Stomach smooth muscle (tissue), 2 donors: ENCODE data around the gene NPFF.
A peak's percentile ranks its signal among the peaks of the same experiment; 100 is the strongest.
"Not testable (repeated sequence)": the region's sequence is repeated elsewhere in the genome, so short reads cannot be mapped to it uniquely, and the experiment has no call there.

ENCODE experiments used
- H3K27ac ChIP-seq: one replicate; pipeline ENCODE4 v1.7.0; 2013; ENCODE audit warnings: mild to moderate bottlenecking, low read length, inconsistent platforms
- H3K27me3 ChIP-seq, 2 donors: one replicate each; pipeline ENCODE4 v1.7.0; 2013; ENCODE audit warnings: low read length in 2 of 2; ENCODE audit not compliant: insufficient read depth in 2 of 2, control insufficient read depth in 1 of 2
- H3K36me3 ChIP-seq, 2 donors: one replicate each; pipeline ENCODE4 v1.7.0; 2013; ENCODE audit warnings: low read length in 2 of 2; ENCODE audit not compliant: control insufficient read depth in 2 of 2, insufficient read depth in 2 of 2
- H3K4me1 ChIP-seq: one replicate; pipeline ENCODE4 v1.7.0; 2013; ENCODE audit warnings: low read length; ENCODE audit not compliant: control insufficient read depth, insufficient read depth
- H3K4me3 ChIP-seq, 2 donors: one replicate each; pipeline ENCODE4 v1.7.0; 2013; ENCODE audit warnings: low read length in 2 of 2
- H3K9ac ChIP-seq, 2 donors: one replicate each; pipeline ENCODE4 v1.7.0; 2013; ENCODE audit warnings: low read length in 2 of 2, mild to moderate bottlenecking in 1 of 2
- H3K9me3 ChIP-seq, 2 donors: one replicate each; pipeline ENCODE4 v1.7.0; 2013; ENCODE audit warnings: low read length in 2 of 2; ENCODE audit not compliant: control insufficient read depth in 2 of 2
- donor health status: healthy.
- donor health status: Pancreatic carcinoma.

Gene NPFF, protein sequence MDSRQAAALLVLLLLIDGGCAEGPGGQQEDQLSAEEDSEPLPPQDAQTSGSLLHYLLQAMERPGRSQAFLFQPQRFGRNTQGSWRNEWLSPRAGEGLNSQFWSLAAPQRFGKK

GRCh38 chr12:53506881-53507602 is at the start of gene NPFF:
NPFF (minus strand) TSS chr12:53507484; CDS start chr12:53507474, 10 bp downstream.
- Histone ChIP-seq H3K36me3 (peaks cover 25 to 35% of the 10 kb centered on the region in 2 donors), H3K27ac (no peak within 1 kb of the TSS), H3K27me3 (no peaks in the 10 kb centered on the region), H3K9me3 (no peaks in the 10 kb centered on the region), H3K4me3 (no peak within 1 kb of the TSS), H3K4me1 (peaks cover 12% of the 10 kb centered on the region), H3K9ac (no peak within 1 kb of the TSS)

- no peak overlapping the region for H3K9ac ChIP-seq
Measured at GRCh38 chr12:53552361-53553327, 45.4 kb upstream of the NPFF start.

GRCh38 chr12:53551889-53552291 is 44.6 kb upstream of the NPFF start:
- Histone ChIP-seq H3K27me3 (no peaks in the 10 kb centered on the region), H3K4me1 (no peaks in the 10 kb centered on the region), H3K4me3 (no peak overlapping the region), H3K9ac (no peak overlapping the region), H3K36me3 (peaks cover 2 to 3% of the 10 kb centered on the region in 2 donors), H3K9me3 (no peaks in the 10 kb centered on the region), H3K27ac (peak overlapping the region; percentile 37)

More at GRCh38 chr12:53552361-53553327, 45.4 kb upstream of the NPFF start:
- Histone ChIP-seq H3K27ac (peak overlapping the region; percentile 37), H3K4me1 (peaks cover 5% of the 10 kb centered on the region), H3K9me3 (no peaks in the 10 kb centered on the region), H3K27me3 (no peaks in the 10 kb centered on the region), H3K4me3 (no peak overlapping the region), H3K36me3 (peaks cover 2 to 3% of the 10 kb centered on the region in 2 donors)

DNA sequence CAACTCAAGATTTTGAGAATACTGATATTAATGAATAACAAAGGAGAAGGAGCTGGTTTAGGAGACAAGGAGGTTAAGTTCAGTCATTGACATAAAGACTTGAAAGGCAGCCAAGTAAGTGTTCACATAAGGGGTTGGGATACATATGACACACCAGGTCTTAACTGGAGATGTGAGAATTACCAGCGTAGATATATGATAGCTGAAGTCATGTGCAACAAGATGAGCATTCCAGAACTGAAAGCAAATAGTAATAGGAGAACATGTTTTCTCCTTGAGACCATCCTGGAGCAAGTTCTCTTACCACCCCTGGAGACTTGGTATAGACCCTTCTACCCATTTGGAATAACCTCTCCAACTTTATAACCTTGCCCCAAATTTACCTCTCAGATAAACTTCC is 43.3 kb upstream of the NPFF start:
- Histone ChIP-seq H3K9ac (no peak overlapping the region), H3K27me3 (no peaks in the 10 kb centered on the region), H3K27ac (peak overlapping the region; percentile 46), H3K4me3 (no peak overlapping the region), H3K9me3 (no peaks in the 10 kb centered on the region), H3K4me1 (no peaks in the 10 kb centered on the region), H3K36me3 (peaks cover 2 to 3% of the 10 kb centered on the region in 2 donors)

GRCh38 chr12:53550131-53550530 is 42.8 kb upstream of the NPFF start:
- not testable (repeated sequence) for H3K27ac ChIP-seq, H3K27me3 ChIP-seq, H3K9me3 ChIP-seq, H3K9ac ChIP-seq, H3K4me1 ChIP-seq, H3K36me3 ChIP-seq, H3K4me3 ChIP-seq

DNA sequence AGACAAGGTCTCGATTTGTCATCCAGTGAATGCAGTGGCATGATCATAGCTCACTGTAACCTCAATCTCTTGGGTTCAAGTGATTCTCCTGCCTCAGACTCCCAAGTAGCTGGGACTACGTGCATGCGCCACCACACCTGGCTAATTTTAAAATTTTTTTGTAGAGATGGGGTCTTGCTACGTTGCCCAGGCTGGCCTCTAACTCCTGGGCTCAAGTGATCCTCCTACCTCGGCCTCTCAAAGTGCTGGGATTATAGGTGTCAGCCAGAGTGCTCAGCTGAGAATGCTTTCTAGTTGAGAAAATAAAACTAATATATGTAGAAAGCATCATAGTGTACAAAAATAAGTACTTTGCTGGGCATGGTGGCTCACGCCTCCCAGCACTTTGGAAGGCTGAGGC is 41.1 kb upstream of the NPFF start:
- H3K4me3 ChIP-seq, H3K9ac ChIP-seq, H3K9me3 ChIP-seq, H3K36me3 ChIP-seq, H3K27ac ChIP-seq, H3K27me3 ChIP-seq, H3K4me1 ChIP-seq: not testable (repeated sequence)

GRCh38 chr12:53543539-53543938 is 36.3 kb upstream of the NPFF start:
- Histone ChIP-seq H3K27me3 (no peaks in the 10 kb centered on the region), H3K9ac (peak overlapping the region; percentile 57 to 64), H3K27ac (peak overlapping the region; percentile 25), H3K36me3 (peaks cover 14 to 20% of the 10 kb centered on the region in 2 donors), H3K4me3 (peak overlapping the region in 1 of 2 donors; percentile 20), H3K4me1 (peaks cover 5% of the 10 kb centered on the region), H3K9me3 (no peaks in the 10 kb centered on the region)

GRCh38 chr12:53539526-53539925 is 32.2 kb upstream of the NPFF start:
- Histone ChIP-seq H3K9ac (no peak overlapping the region), H3K4me3 (no peak overlapping the region), H3K4me1 (peaks cover 5% of the 10 kb centered on the region), H3K27ac (no peak overlapping the region), H3K36me3 (peaks cover 29 to 33% of the 10 kb centered on the region in 2 donors), H3K27me3 (no peaks in the 10 kb centered on the region), H3K9me3 (no peaks in the 10 kb centered on the region)

DNA sequence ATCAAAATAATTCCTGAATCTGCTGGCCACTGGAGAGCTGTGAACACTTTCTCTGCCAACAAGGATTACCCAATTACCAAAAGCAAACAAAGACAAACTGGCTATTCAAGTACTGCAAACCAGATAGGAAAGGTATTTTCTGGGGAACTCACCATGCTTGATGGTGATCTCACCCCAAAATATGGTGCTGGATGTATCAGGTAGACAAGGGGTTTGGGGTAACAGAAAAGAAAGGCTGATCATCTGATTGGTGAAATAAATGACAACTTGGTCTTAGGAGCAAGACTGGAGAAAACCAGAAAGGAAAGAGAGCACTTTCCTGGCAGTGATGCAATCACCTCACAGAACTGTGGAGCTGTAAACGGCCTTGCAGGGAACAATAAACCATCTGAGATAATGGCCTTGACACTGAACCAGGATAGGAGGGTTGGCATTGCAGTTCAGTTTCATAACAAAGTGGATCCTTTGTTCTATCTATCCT is 31.0 kb upstream of the NPFF start:
- H3K27me3 ChIP-seq: no peaks in the 10 kb centered on the region
- H3K4me1 ChIP-seq: no peaks in the 10 kb centered on the region
- no peak overlapping the region for H3K9ac ChIP-seq
- no peak overlapping the region for H3K4me3 ChIP-seq
- H3K36me3 ChIP-seq: peaks cover 37 to 40% of the 10 kb centered on the region in 2 donors
- no peak overlapping the region for H3K27ac ChIP-seq
- no peaks in the 10 kb centered on the region for H3K9me3 ChIP-seq

GRCh38 chr12:53536962-53537361 is 29.7 kb upstream of the NPFF start:
- Histone ChIP-seq H3K9ac (no peak overlapping the region), H3K4me1 (peaks cover under 1% of the 10 kb centered on the region), H3K27ac (no peak overlapping the region), H3K27me3 (no peaks in the 10 kb centered on the region), H3K4me3 (no peak overlapping the region), H3K9me3 (no peaks in the 10 kb centered on the region), H3K36me3 (peaks cover 43% of the 10 kb centered on the region in 2 donors)
